GM23338 (cell line): ENCODE results near the gene MAD1L1. TPM values are rescaled to one million over a fixed set of nuclear protein-coding genes. Genes with fewer than 3 reads are reported as not detected.

ENCODE experiments used
- ATAC-seq: fragments of 200-7000 bp; cut with Tn5 transposase; 3 replicates; pipeline ENCODE4 v1.9.1; 2020
- DNase-seq: peaks from one replicate; pipeline ENCODE4 v3.0.0-alpha.2; 2015; ENCODE audit warnings: low spot score
- H2AFZ ChIP-seq: fragments of 200-600 bp; sonication (generic); 2 replicates; pipeline ENCODE4 v1.8.0; 2016; ENCODE audit warnings: antibody characterized with exemption, mild to moderate bottlenecking, moderate library complexity
- H3F3A ChIP-seq: fragments of 200-600 bp; sonication (generic); replicated peaks from 2 replicates; pipeline ENCODE4 v1.8.0; 2017; ENCODE audit warnings: antibody characterized with exemption, mixed run types, low read depth
- H3K27ac ChIP-seq: fragments of 200-600 bp; sonication (generic); 2 replicates; pipeline ENCODE4 v1.6.1; 2016; ENCODE audit warnings: low read depth
- H3K27me3 ChIP-seq: fragments of 200-600 bp; sonication (generic); 2 replicates; pipeline ENCODE4 v1.8.0; 2016; ENCODE audit warnings: mild to moderate bottlenecking, mixed run types, moderate library complexity; ENCODE audit not compliant: insufficient read depth
- H3K36me3 ChIP-seq: fragments of 200-600 bp; sonication (generic); 2 replicates; pipeline ENCODE4 v1.8.0; 2016; ENCODE audit warnings: mild to moderate bottlenecking; ENCODE audit not compliant: insufficient read depth
- H3K4me1 ChIP-seq: fragments of 200-600 bp; sonication (generic); 2 replicates; pipeline ENCODE4 v1.8.0; 2016; ENCODE audit warnings: mild to moderate bottlenecking, moderate library complexity; ENCODE audit not compliant: insufficient read depth
- H3K4me2 ChIP-seq: fragments of 200-600 bp; sonication (generic); 2 replicates; pipeline ENCODE4 v1.7.1; 2017; ENCODE audit warnings: mixed run types
- H3K4me3 ChIP-seq: fragments of 200-600 bp; sonication (generic); 2 replicates; pipeline ENCODE4 v1.6.1; 2016; ENCODE audit warnings: mixed run types
- H3K79me2 ChIP-seq: fragments of 200-600 bp; sonication (generic); replicated peaks from 2 replicates; pipeline ENCODE4 v1.8.0; 2017; ENCODE audit warnings: mild to moderate bottlenecking; ENCODE audit not compliant: insufficient read depth
- H3K9me2 ChIP-seq: fragments of 200-600 bp; sonication (generic); 2 replicates; pipeline ENCODE4 v1.8.0; 2017; ENCODE audit not compliant: insufficient read depth
- H4K20me1 ChIP-seq: fragments of 200-600 bp; sonication (generic); replicated peaks from 2 replicates; pipeline ENCODE4 v1.8.0; 2017; ENCODE audit warnings: mild to moderate bottlenecking; ENCODE audit not compliant: insufficient read depth
- H3K27ac Mint-ChIP-seq: 2 replicates; pipeline ENCODE4 v1.8.0; 2020; ENCODE audit warnings: inconsistent platforms, mild to moderate bottlenecking, moderate library complexity, mixed read lengths
- H3K27me3 Mint-ChIP-seq: 3 replicates; pipeline ENCODE4 v1.8.0; 2022; ENCODE audit warnings: low read depth, mild to moderate bottlenecking, moderate library complexity, mixed read lengths, inconsistent platforms; ENCODE audit not compliant: insufficient read depth, poor library complexity
- H3K36me3 Mint-ChIP-seq: 3 replicates; pipeline ENCODE4 v1.8.0; 2021; ENCODE audit warnings: low read depth, mild to moderate bottlenecking, inconsistent platforms, moderate library complexity, mixed read lengths
- H3K4me1 Mint-ChIP-seq: 3 replicates; pipeline ENCODE4 v1.8.0; 2020; ENCODE audit warnings: mild to moderate bottlenecking, inconsistent platforms, mixed read lengths
- H3K4me3 Mint-ChIP-seq: 3 replicates; pipeline ENCODE4 v1.8.0; 2021; ENCODE audit warnings: moderate library complexity, mild to moderate bottlenecking, inconsistent platforms, mixed read lengths
- H3K9me3 Mint-ChIP-seq: 3 replicates; pipeline ENCODE4 v1.8.0; 2020; ENCODE audit warnings: moderate library complexity, mild to moderate bottlenecking, inconsistent platforms, mixed read lengths
- CREB1 ChIP-seq: fragments of 250-450 bp; sonication (Bioruptor Pico); IDR thresholded peaks from 2 replicates; pipeline ENCODE4 v1.5.0; 2020; ENCODE audit warnings: low read depth, mild to moderate bottlenecking, moderate library complexity
- CTCF ChIP-seq, 2 experiments: fragments of 200-600 bp in 1 of 2; sonication (generic) in 1 of 2; conservative IDR thresholded peaks; 2 replicates each; pipeline versions ENCODE4 v1.5.1 to v1.6.1; 2016 to 2017; ENCODE audit warnings: antibody characterized with exemption in 2 of 2, low read depth in 2 of 2, mild to moderate bottlenecking in 2 of 2, moderate library complexity in 1 of 2
- ETS1 ChIP-seq: IDR thresholded peaks from 2 replicates; pipeline ENCODE4 v1.6.1; 2016; ENCODE audit warnings: antibody characterized with exemption
- EZH2 ChIP-seq: fragments of 200-600 bp; sonication (generic); IDR thresholded peaks from one replicate; pipeline ENCODE4 v1.8.0; 2017; ENCODE audit warnings: antibody characterized with exemption, mild to moderate bottlenecking, low read depth; ENCODE audit not compliant: unreplicated experiment
- EZH2phosphoT487 ChIP-seq: fragments of 200-600 bp; sonication (generic); IDR thresholded peaks from one replicate; pipeline ENCODE4 v1.8.1; 2018; ENCODE audit warnings: antibody characterized with exemption; ENCODE audit not compliant: unreplicated experiment
- NANOG ChIP-seq: IDR thresholded peaks from 2 replicates; pipeline ENCODE4 v1.6.1; 2016; ENCODE audit warnings: antibody characterized with exemption, borderline replicate concordance
- POLR2AphosphoS5 ChIP-seq: IDR thresholded peaks from 2 replicates; pipeline ENCODE4 v1.6.1; 2016; ENCODE audit warnings: antibody characterized with exemption, low read depth
- REST ChIP-seq: IDR thresholded peaks from one replicate; pipeline ENCODE4 v1.6.1; 2018; ENCODE audit warnings: antibody characterized with exemption; ENCODE audit not compliant: unreplicated experiment
- STAT1 ChIP-seq: IDR thresholded peaks from one replicate; pipeline ENCODE4 v1.6.1; 2016; ENCODE audit warnings: antibody characterized with exemption; ENCODE audit not compliant: unreplicated experiment
- ZNF331 ChIP-seq: fragments of 250-450 bp; sonication (Bioruptor Pico); IDR thresholded peaks from 2 replicates; pipeline ENCODE4 v1.5.0; 2020; ENCODE audit warnings: low read depth, mild to moderate bottlenecking, moderate library complexity
- ZNF462 ChIP-seq: fragments of 250-450 bp; sonication (Bioruptor Pico); IDR thresholded peaks from 2 replicates; pipeline ENCODE4 v1.5.0; 2020; ENCODE audit warnings: mild to moderate bottlenecking, moderate library complexity
- polyA plus RNA-seq: library from polyadenylated mRNA; unstranded; fragments of >200 nt; fragmentation: Nextera tagmentation; extraction: Ambion mirVana; gene quantifications from 2 replicates; pipeline ENCODE4 v1.2.1, GENCODE V29; 2016
- total RNA-seq: library from RNA; depleted of rRNA; stranded (reverse); fragments of >200 nt; shearing (Covaris generic); gene quantifications from 2 replicates; pipeline ENCODE4 v1.2.3, GENCODE V29; 2014

MAD1L1 gene
- total and polyA plus RNA-seq, 2 experiments from 2014 or later: 40.3 to 59.3 TPM

GRCh38 chr7:1998146-1998545 is 234.6 kb downstream of the MAD1L1 start (continued):
- no peak for TF ChIP-seq ZNF462
- TF ChIP-seq CREB1: no peak
- no peak for TF ChIP-seq NANOG
- no peak for TF ChIP-seq EZH2
- no peak for TF ChIP-seq EZH2phosphoT487
- no peak for TF ChIP-seq STAT1
- TF ChIP-seq ZNF331 (CRISPR knock-in tag): no peak
- TF ChIP-seq POLR2AphosphoS5: no peak
- no peak for TF ChIP-seq ETS1

GRCh38 chr7:1997537-1998076 is 235.1 kb downstream of the MAD1L1 start:
- Histone ChIP-seq H4K20me1 (no peaks in the 10 kb centered on the region), H3K4me2 (no peak overlapping the region), H3K4me1 (no peaks in the 10 kb centered on the region), H3K27me3 (no peaks in the 10 kb centered on the region), H3F3A (no peaks in the 10 kb centered on the region), H3K9me2 (no peaks in the 10 kb centered on the region), H2AFZ (no peak overlapping the region), H3K27ac (no peak overlapping the region), H3K79me2 (no peaks in the 10 kb centered on the region), H3K4me3 (no peak overlapping the region), H3K36me3 (no peaks in the 10 kb centered on the region)
- DNase-seq (no peak), ATAC-seq (no peak)
- H3K27ac Mint-ChIP-seq: no peak overlapping the region
- H3K4me1 Mint-ChIP-seq: peaks cover 2% of the 10 kb centered on the region; the same call in 1 of the 3 replicates
- peaks cover 7% of the 10 kb centered on the region for H3K27me3 Mint-ChIP-seq
- no peak overlapping the region for H3K4me3 Mint-ChIP-seq
- no peaks in the 10 kb centered on the region for H3K9me3 Mint-ChIP-seq
- H3K36me3 Mint-ChIP-seq: no peaks in the 10 kb centered on the region
- TF ChIP-seq REST (no peak), STAT1 (no peak), ZNF331 (CRISPR knock-in tag) (no peak), NANOG (no peak), CTCF (conservative IDR thresholded peaks at IDR 0.05; ENCODE audit: low read depth in 2 of 2) (no peak), CREB1 (no peak), ETS1 (no peak)
